ENCODE results near the gene ADRM1. TPM values are rescaled to one million over a fixed set of nuclear protein-coding genes. Genes with fewer than 3 reads are reported as not detected.
A peak's percentile ranks its signal among the peaks of the same experiment; 100 is the strongest.

ADRM1 gene
- total RNA-seq, 1 experiment from 2014 or later, result 160 TPM

GRCh38 chr20:62293946-62294345, 8.9 kb upstream of the ADRM1 start:
- Mint-ChIP-seq H3K36me3 (peaks cover 30% of the 10 kb centered on the region), H3K9me3 (no peaks in the 10 kb centered on the region), H3K4me3 (no peak overlapping the region), H3K27ac (peak overlapping the region; percentile 49; the same call in 1 of the 2 replicates), H3K27me3 (ENCODE audit: low read depth) (no peaks in the 10 kb centered on the region), H3K4me1 (no peaks in the 10 kb centered on the region)
- ATAC-seq, result no peak
- DNase-seq (ENCODE audit: low spot score), result no peak
- CTCF ChIA-PET, result no interaction called here
- POLR2A ChIA-PET, result no interaction called here
- TF ChIP-seq AFF4 (CRISPR knock-in tag; IDR thresholded peaks at IDR 0.05; ENCODE audit: borderline replicate concordance), result no peak
- no peak for TF ChIP-seq ZNF232 (CRISPR knock-in tag; IDR thresholded peaks at IDR 0.05)
- no peak for TF ChIP-seq CDX4 (CRISPR knock-in tag; IDR thresholded peaks at IDR 0.05; ENCODE audit: borderline replicate concordance)
- TF ChIP-seq ZSCAN18 (CRISPR knock-in tag; IDR thresholded peaks at IDR 0.05), result no peak
- TF ChIP-seq ZBTB43 (CRISPR knock-in tag; IDR thresholded peaks at IDR 0.05), result no peak
- no peak for TF ChIP-seq ZNF263 (CRISPR knock-in tag; IDR thresholded peaks at IDR 0.05; ENCODE audit: low read depth)
- TF ChIP-seq ZNF425 (CRISPR knock-in tag; conservative IDR thresholded peaks at IDR 0.05), result no peak
- TF ChIP-seq JAZF1 (CRISPR knock-in tag; IDR thresholded peaks at IDR 0.05), result no peak
- no peak for TF ChIP-seq ELF4 (CRISPR knock-in tag; IDR thresholded peaks at IDR 0.05; ENCODE audit: low read depth)
- TF ChIP-seq CREB1 (CRISPR knock-in tag; IDR thresholded peaks at IDR 0.05), result no peak
- TF ChIP-seq ZNF219 (CRISPR knock-in tag; IDR thresholded peaks at IDR 0.05; ENCODE audit: borderline replicate concordance), result no peak
- TF ChIP-seq ZNF423 (CRISPR knock-in tag; IDR thresholded peaks at IDR 0.05), result no peak
- TF ChIP-seq STAT6 (CRISPR knock-in tag; conservative IDR thresholded peaks at IDR 0.05; ENCODE audit: low read depth), result no peak
- TF ChIP-seq ARID4B (CRISPR knock-in tag; IDR thresholded peaks at IDR 0.05; ENCODE audit: borderline replicate concordance), result no peak
- no peak for TF ChIP-seq E2F1 (CRISPR knock-in tag; IDR thresholded peaks at IDR 0.05)
- no peak for TF ChIP-seq FOXK1 (CRISPR knock-in tag; IDR thresholded peaks at IDR 0.05)
- no peak for TF ChIP-seq SOX15 (CRISPR knock-in tag; IDR thresholded peaks at IDR 0.05)
